ENCODE results near the gene TMTC2. TPM values are rescaled to one million over a fixed set of nuclear protein-coding genes. Genes with fewer than 3 reads are reported as not detected.

Gene TMTC2
- total RNA-seq, result 3.0 and 6.6 TPM in 2 replicates

GRCh38 chr12:82686168-82687020 is at the start of gene TMTC2:
Gene TMTC2, plus strand, starts transcription at chr12:82686906.

